HEK293 (cell line): ENCODE results near the gene LIMK1.

Source experiments
- CTCF ChIA-PET: fragments of 350-600 bp; formaldehyde crosslinking; extraction: SDS; loops from one replicate; lab custom pipeline; 2021; ENCODE audit warnings: antibody characterized with exemption; lab: Yijun Ruan, JAX
- POLR2A ChIA-PET: fragments of 300-600 bp; formaldehyde crosslinking; extraction: SDS; loops from one replicate; lab custom pipeline; 2020; ENCODE audit warnings: antibody characterized with exemption, inconsistent platforms; lab: Yijun Ruan, JAX
- H3K27ac ChIP-seq: fragments of 200-500 bp; sonication (Bioruptor generic); 2 replicates; pipeline ENCODE4 v1.5.1; 2014; ENCODE audit warnings: low read depth, low read length, control low read depth, inconsistent platforms; ENCODE audit errors: extremely low read depth
- H3K36me3 ChIP-seq, 2 experiments: fragments of 200-500 bp in 1 of 2; sonication (Bioruptor generic) in 1 of 2; 1 replicate in 1 of 2; 2 replicates in 1 of 2; pipeline ENCODE4 v1.5.1; 2014 to 2017; ENCODE audit warnings: inconsistent platforms in 2 of 2, low read length in 2 of 2; ENCODE audit not compliant: control insufficient read depth in 2 of 2, insufficient read depth in 1 of 2
- H3K4me1 ChIP-seq: fragments of 200-500 bp; sonication (Bioruptor generic); 2 replicates; pipeline ENCODE4 v1.5.1; 2014; ENCODE audit warnings: mild to moderate bottlenecking, low read length, inconsistent platforms; ENCODE audit not compliant: control insufficient read depth, insufficient read depth
- H3K4me3 ChIP-seq: 2 replicates; pipeline ENCODE4 v1.5.1; 2011; ENCODE audit warnings: low read depth, mild to moderate bottlenecking, control low read depth, low read length, moderate library complexity
- H3K9me3 ChIP-seq: fragments of 200-500 bp; sonication (Bioruptor generic); 2 replicates; pipeline ENCODE4 v1.5.1; 2014; ENCODE audit warnings: low read depth, low read length, inconsistent platforms; ENCODE audit not compliant: control insufficient read depth, insufficient read depth
- GLI4 ChIP-seq: fragments of 450-650 bp; formaldehyde crosslinking; IDR thresholded peaks from 2 replicates; pipeline ENCODE4 v1.5.1; 2016; ENCODE audit warnings: missing biosample characterization, missing genetic modification characterization
- HIC1 ChIP-seq: fragments of 450-650 bp; formaldehyde crosslinking; IDR thresholded peaks from 2 replicates; pipeline ENCODE4 v1.5.1; 2016; ENCODE audit warnings: missing biosample characterization, missing genetic modification characterization
- HOXD13 ChIP-seq: sonication (generic); formaldehyde crosslinking; IDR thresholded peaks from 2 replicates; pipeline ENCODE4 v1.8.0; 2022; ENCODE audit warnings: missing genetic modification reagents, borderline replicate concordance
- MYNN ChIP-seq: fragments of 450-650 bp; formaldehyde crosslinking; IDR thresholded peaks from 2 replicates; pipeline ENCODE4 v1.5.1; 2016; ENCODE audit warnings: missing biosample characterization, missing genetic modification characterization, borderline replicate concordance
- MZF1 ChIP-seq: fragments of 450-650 bp; formaldehyde crosslinking; IDR thresholded peaks from 2 replicates; pipeline ENCODE4 v1.5.1; 2017; ENCODE audit warnings: missing biosample characterization, missing genetic modification characterization, borderline replicate concordance
- ZBTB1 ChIP-seq: fragments of 450-650 bp; formaldehyde crosslinking; IDR thresholded peaks from 2 replicates; pipeline ENCODE4 v1.5.1; 2016; ENCODE audit warnings: missing biosample characterization, missing genetic modification characterization
- ZBTB20 ChIP-seq: fragments of 450-650 bp; formaldehyde crosslinking; IDR thresholded peaks from 2 replicates; pipeline ENCODE4 v1.5.1; 2016; ENCODE audit warnings: missing biosample characterization, missing genetic modification characterization
- ZBTB8A ChIP-seq: fragments of 450-650 bp; formaldehyde crosslinking; IDR thresholded peaks from 2 replicates; pipeline ENCODE4 v1.5.1; 2016; ENCODE audit warnings: missing biosample characterization, missing genetic modification characterization
- ZNF16 ChIP-seq: fragments of 450-650 bp; formaldehyde crosslinking; IDR thresholded peaks from 2 replicates; pipeline ENCODE4 v1.5.1; 2016; ENCODE audit warnings: low read depth, missing biosample characterization, missing genetic modification characterization
- ZNF350 ChIP-seq: fragments of 450-650 bp; formaldehyde crosslinking; IDR thresholded peaks from 2 replicates; pipeline ENCODE4 v1.5.0; 2017; ENCODE audit warnings: missing biosample characterization, mild to moderate bottlenecking, missing genetic modification characterization
- ZNF362 ChIP-seq: fragments of 450-650 bp; formaldehyde crosslinking; IDR thresholded peaks from 2 replicates; pipeline ENCODE4 v1.5.1; 2016; ENCODE audit warnings: missing biosample characterization, missing genetic modification characterization
- ZNF394 ChIP-seq: fragments of 450-650 bp; formaldehyde crosslinking; IDR thresholded peaks from 2 replicates; pipeline ENCODE4 v1.5.1; 2016; ENCODE audit warnings: missing biosample characterization, missing genetic modification characterization, mild to moderate bottlenecking, moderate library complexity, borderline replicate concordance
- ZNF433 ChIP-seq: fragments of 450-650 bp; formaldehyde crosslinking; IDR thresholded peaks from 2 replicates; pipeline ENCODE4 v1.5.1; 2016; ENCODE audit warnings: missing biosample characterization, missing genetic modification characterization, low read depth
- ZNF510 ChIP-seq: fragments of 450-650 bp; formaldehyde crosslinking; IDR thresholded peaks from 2 replicates; pipeline ENCODE4 v1.5.1; 2018; ENCODE audit warnings: mild to moderate bottlenecking, missing genetic modification characterization, missing biosample characterization; ENCODE audit not compliant: insufficient replicate concordance
- ZNF518A ChIP-seq: fragments of 450-650 bp; formaldehyde crosslinking; conservative IDR thresholded peaks from 2 replicates; pipeline ENCODE4 v1.5.1; 2016; ENCODE audit warnings: low read depth, missing biosample characterization, missing genetic modification characterization
- ZNF530 ChIP-seq: fragments of 450-650 bp; formaldehyde crosslinking; IDR thresholded peaks from 2 replicates; pipeline ENCODE4 v1.5.1; 2016; ENCODE audit warnings: low read depth, missing biosample characterization, missing genetic modification characterization
- ZNF623 ChIP-seq: fragments of 450-650 bp; formaldehyde crosslinking; IDR thresholded peaks from 2 replicates; pipeline ENCODE4 v1.5.1; 2016; ENCODE audit warnings: missing biosample characterization, missing genetic modification characterization
- ZNF626 ChIP-seq: fragments of 450-650 bp; sonication (Bioruptor Pico); formaldehyde crosslinking; IDR thresholded peaks from 2 replicates; pipeline ENCODE4 v1.5.1; 2018; ENCODE audit warnings: missing biosample characterization, missing genetic modification characterization, inconsistent platforms
- ZNF768 ChIP-seq: fragments of 450-650 bp; formaldehyde crosslinking; IDR thresholded peaks from 2 replicates; pipeline ENCODE4 v1.5.1; 2018; ENCODE audit warnings: missing biosample characterization, mild to moderate bottlenecking, missing genetic modification characterization
- ZXDB ChIP-seq: fragments of 450-650 bp; formaldehyde crosslinking; IDR thresholded peaks from 2 replicates; pipeline ENCODE4 v1.5.1; 2016; ENCODE audit warnings: missing biosample characterization, missing genetic modification characterization
- TF ChIP-seq, protein P1 (sequence below): fragments of 450-650 bp; formaldehyde crosslinking; IDR thresholded peaks from 2 replicates; pipeline ENCODE4 v1.5.1; 2016; ENCODE audit warnings: missing biosample characterization, missing genetic modification characterization

The LIMK1 gene

GRCh38 chr7:74157605-74158004 lies 74.0 kb downstream of the LIMK1 start (continued):
- TF ChIP-seq ZNF623 (tag by site-specific recombination), result peak; percentile 39
- TF ChIP-seq ZBTB1 (tag by site-specific recombination), result no peak
- no peak for TF ChIP-seq HIC1 (tag by site-specific recombination)
- peak; percentile 16 for TF ChIP-seq ZNF510 (tag by site-specific recombination)
- TF ChIP-seq ZNF394 (tag by site-specific recombination), result peak; percentile 85; the same call in 1 of the 2 replicates
- TF ChIP-seq ZBTB8A (tag by site-specific recombination), result peak; percentile 15; the same call in 1 of the 2 replicates
- no peak for TF ChIP-seq ZNF16
- 0 out of 2 replicates have a peak, but pooled peaks have one; percentile 14 for TF ChIP-seq ZXDB (tag by site-specific recombination)
- TF ChIP-seq MYNN (tag by site-specific recombination), result no peak
- no peak for TF ChIP-seq ZNF362 (tag by site-specific recombination)
- TF ChIP-seq GLI4 (tag by site-specific recombination), result no peak
- no peak for TF ChIP-seq MZF1 (tag by site-specific recombination)
- no peak for TF ChIP-seq ZNF626 (tag by site-specific recombination)
- no peak for TF ChIP-seq ZNF768
- TF ChIP-seq ZNF518A (tag by site-specific recombination), result peak; percentile 74
- TF ChIP-seq ZNF433 (tag by site-specific recombination), result no peak
- TF ChIP-seq ZBTB20 (tag by site-specific recombination), result no peak
- no peak for TF ChIP-seq ZNF530 (tag by site-specific recombination)
- TF ChIP-seq ZNF350 (tag by site-specific recombination), result no peak

DNA sequence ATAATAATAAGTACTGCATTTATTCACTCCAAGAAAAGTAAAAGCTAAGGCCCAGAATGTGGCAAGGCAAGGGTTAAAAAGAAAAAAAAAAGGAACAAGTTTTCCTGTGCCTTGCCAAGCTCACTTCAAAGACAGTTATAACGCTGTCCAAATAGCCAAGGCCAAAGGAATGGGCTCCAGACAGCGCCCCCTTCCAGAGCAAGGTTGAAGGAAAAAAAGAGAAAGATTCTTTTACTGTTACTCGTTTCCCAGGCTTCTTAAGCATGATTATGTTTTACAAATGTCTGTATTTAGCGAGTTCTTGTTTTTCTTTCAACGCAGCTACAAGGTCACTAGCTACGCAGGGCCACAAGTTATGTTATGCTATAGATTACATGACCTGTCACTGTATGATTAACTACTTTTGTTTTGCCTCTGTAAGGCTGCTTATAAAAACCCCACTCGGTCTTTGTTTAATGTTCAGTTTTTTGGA lies 81.4 kb downstream of the LIMK1 start:
- Histone ChIP-seq H3K27ac (no peak overlapping the region), H3K36me3 (no peaks in the 10 kb centered on the region), H3K9me3 (no peaks in the 10 kb centered on the region), H3K4me1 (no peaks in the 10 kb centered on the region), H3K4me3 (no peak overlapping the region)
- CTCF ChIA-PET, result interaction anchor here (0.5 to 1.5 kb wide), 12 partner anchors 10 to 520 kb away, joined by 3 to 7 read pairs (median 3); no protein-coding TSS in a partner anchor
- TF ChIP-seq, protein P1, sequence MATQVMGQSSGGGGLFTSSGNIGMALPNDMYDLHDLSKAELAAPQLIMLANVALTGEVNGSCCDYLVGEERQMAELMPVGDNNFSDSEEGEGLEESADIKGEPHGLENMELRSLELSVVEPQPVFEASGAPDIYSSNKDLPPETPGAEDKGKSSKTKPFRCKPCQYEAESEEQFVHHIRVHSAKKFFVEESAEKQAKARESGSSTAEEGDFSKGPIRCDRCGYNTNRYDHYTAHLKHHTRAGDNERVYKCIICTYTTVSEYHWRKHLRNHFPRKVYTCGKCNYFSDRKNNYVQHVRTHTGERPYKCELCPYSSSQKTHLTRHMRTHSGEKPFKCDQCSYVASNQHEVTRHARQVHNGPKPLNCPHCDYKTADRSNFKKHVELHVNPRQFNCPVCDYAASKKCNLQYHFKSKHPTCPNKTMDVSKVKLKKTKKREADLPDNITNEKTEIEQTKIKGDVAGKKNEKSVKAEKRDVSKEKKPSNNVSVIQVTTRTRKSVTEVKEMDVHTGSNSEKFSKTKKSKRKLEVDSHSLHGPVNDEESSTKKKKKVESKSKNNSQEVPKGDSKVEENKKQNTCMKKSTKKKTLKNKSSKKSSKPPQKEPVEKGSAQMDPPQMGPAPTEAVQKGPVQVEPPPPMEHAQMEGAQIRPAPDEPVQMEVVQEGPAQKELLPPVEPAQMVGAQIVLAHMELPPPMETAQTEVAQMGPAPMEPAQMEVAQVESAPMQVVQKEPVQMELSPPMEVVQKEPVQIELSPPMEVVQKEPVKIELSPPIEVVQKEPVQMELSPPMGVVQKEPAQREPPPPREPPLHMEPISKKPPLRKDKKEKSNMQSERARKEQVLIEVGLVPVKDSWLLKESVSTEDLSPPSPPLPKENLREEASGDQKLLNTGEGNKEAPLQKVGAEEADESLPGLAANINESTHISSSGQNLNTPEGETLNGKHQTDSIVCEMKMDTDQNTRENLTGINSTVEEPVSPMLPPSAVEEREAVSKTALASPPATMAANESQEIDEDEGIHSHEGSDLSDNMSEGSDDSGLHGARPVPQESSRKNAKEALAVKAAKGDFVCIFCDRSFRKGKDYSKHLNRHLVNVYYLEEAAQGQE (tag by site-specific recombination), result 0 out of 2 replicates have a peak, but pooled peaks have one; percentile 18
- no peak for TF ChIP-seq HOXD13 (CRISPR knock-in tag)
- POLR2A ChIA-PET, result no interaction called here
